LNCAP (cell line): Measurements from ENCODE around the gene TTC28.

ENCODE experiments used
- CTCF ChIP-seq: fragments of 450-650 bp; IDR thresholded peaks from 2 replicates; pipeline ENCODE4 v1.5.1; 2017; ENCODE audit warnings: mild to moderate bottlenecking

The TTC28 gene

GRCh38 chr22:28542980-28543621, 136.5 kb downstream of the TTC28 start:
- TF ChIP-seq CTCF: no peak

GRCh38 chr22:28541137-28541536, 138.5 kb downstream of the TTC28 start:
- TF ChIP-seq CTCF: no peak

GRCh38 chr22:28538922-28539321, 140.7 kb downstream of the TTC28 start:
- no peak for TF ChIP-seq CTCF

- no peak for TF ChIP-seq CTCF
These were observed 158.2 kb downstream of the TTC28 start for GRCh38 chr22:28521451-28521850.

GRCh38 chr22:28514321-28514821, 165.3 kb downstream of the TTC28 start:
- TF ChIP-seq CTCF: no peak

- no peak for TF ChIP-seq CTCF
These were observed 171.7 kb downstream of the TTC28 start for GRCh38 chr22:28507896-28508295.

GRCh38 chr22:28506150-28506535, 173.5 kb downstream of the TTC28 start:
- TF ChIP-seq CTCF: no peak
